ENCODE results near the gene TPRG1. TPM values are rescaled to one million over a fixed set of nuclear protein-coding genes. Genes with fewer than 3 reads are reported as not detected.

TPRG1 gene
- total and polyA plus RNA-seq, 2 of the 8 experiments (the other 6 are each of a cell fraction or from before 2014, with no cell fraction given) = 0.37 to 0.47 TPM

GRCh38 chr3:189365609-189366564 is 194.1 kb downstream of the TPRG1 start:
- Histone ChIP-seq H3K36me3 (ENCODE audit: control insufficient read depth in 2 of 4, insufficient read depth in 4 of 4, low read length in 3 of 4) (no peaks in the 10 kb centered on the region), H3K4ac (replicated peaks; ENCODE audit: insufficient read length, low read depth, low read length) (no peak overlapping the region), H3K27ac (ENCODE audit: low read depth, low read length) (no peak overlapping the region), H4K8ac (ENCODE audit: extremely low read depth, insufficient read depth, low read length) (no peak overlapping the region), H2BK120ac (replicated peaks; ENCODE audit: low read depth, low read length) (no peak overlapping the region), H3K56ac (replicated peaks; ENCODE audit: insufficient read length, low read depth, low read length) (no peak overlapping the region), H3K9me3 (ENCODE audit: insufficient read depth in 2 of 2, low read depth in 1 of 2, low read length in 1 of 2) (no peaks in the 10 kb centered on the region), H3K27me3 (replicated peaks in 1 of 4; ENCODE audit: control insufficient read depth in 3 of 4, extremely low read depth in 1 of 4, insufficient read depth in 3 of 4, low read length in 3 of 4) (no peaks in the 10 kb centered on the region), H2BK5ac (ENCODE audit: low read depth, low read length) (no peak overlapping the region), H3K79me2 (ENCODE audit: control insufficient read depth in 1 of 2, insufficient read depth in 2 of 2, low read length in 2 of 2) (no peaks in the 10 kb centered on the region), H3K23me2 (ENCODE audit: low read depth, low read length) (no peaks in the 10 kb centered on the region; the same call in 1 of the 2 replicates), H3K9ac (replicated peaks in 1 of 4; ENCODE audit: extremely low read depth in 1 of 4, low read depth in 3 of 4, low read length in 3 of 4) (no peak overlapping the region), H2BK12ac (ENCODE audit: low read depth, low read length) (no peak overlapping the region), H4K5ac (ENCODE audit: insufficient read length, low read depth, low read length) (no peak overlapping the region), H3K14ac (ENCODE audit: insufficient read length) (no peak overlapping the region), H2BK20ac (ENCODE audit: low read length) (no peak overlapping the region; the same call in 1 of the 2 replicates), H3K23ac (ENCODE audit: insufficient read length) (no peak overlapping the region), H2AK5ac (ENCODE audit: low read depth, low read length) (no peak overlapping the region), H3K4me3 (ENCODE audit: extremely low read depth in 1 of 4, insufficient read depth in 2 of 4, low read depth in 3 of 4, low read length in 4 of 4) (no peak overlapping the region), H4K91ac (replicated peaks; ENCODE audit: insufficient read length, low read length) (no peak overlapping the region), H3K79me1 (ENCODE audit: low read depth, low read length) (no peaks in the 10 kb centered on the region), H2AFZ (ENCODE audit: low read length) (no peak overlapping the region), H3K4me1 (replicated peaks in 1 of 4; ENCODE audit: control insufficient read depth in 3 of 4, insufficient read depth in 4 of 4, low read length in 3 of 4) (peaks cover 0 to 6% (median 0%) of the 10 kb centered on the region in 4 experiments; a peak in 1 of 7 replicates), H4K20me1 (replicated peaks in 1 of 2; ENCODE audit: control insufficient read depth in 1 of 2, insufficient read depth in 2 of 2, low read length in 2 of 2) (no peaks in the 10 kb centered on the region), H3K4me2 (ENCODE audit: insufficient read depth in 1 of 2, low read depth in 2 of 2, low read length in 2 of 2) (no peak overlapping the region), H3K18ac (ENCODE audit: extremely low read depth, low read length) (no peak overlapping the region), H2BK15ac (ENCODE audit: low read length) (no peak overlapping the region)
- POLR2A ChIA-PET (ENCODE audit: partially characterized antibody) = no interaction called here
- CTCF ChIA-PET (ENCODE audit: partially characterized antibody) = no interaction called here
- TF ChIP-seq HDAC6 (IDR thresholded peaks at IDR 0.05; ENCODE audit: low read depth, low read length) = no peak
- FAIRE-seq (no peak), DNase-seq (ENCODE audit: low read depth in 1 of 2, low spot score in 2 of 2) (no peak)
- WGBS, 2 experiments (ENCODE audit: extremely low coverage in 1 of 2, insufficient coverage in 1 of 2, insufficient read length in 1 of 2, insufficient replicate concordance in 2 of 2, low coverage in 1 of 2, low lambda C conversion rate in 2 of 2, missing lambda C conversion rate in 1 of 2) = 93% methylated on average over 3 of the region's 3 CpGs; no CpG with 5 or more reads in 1 of the 2 experiments

All from H1 (cell line).